Medulla oblongata (tissue), 1 donor: ENCODE measurements around the gene THOC7.

Source experiments
- DNase-seq: peaks from one replicate; pipeline ENCODE4 v3.0.0-alpha.2; 2015; ENCODE audit errors: extremely low spot score

The THOC7 gene

GRCh38 chr3:63878394-63879060 is 14.9 kb upstream of the THOC7 start:
- no peak for DNase-seq

- peak; percentile 21 for DNase-seq
Measured at GRCh38 chr3:63877737-63878393, 14.3 kb upstream of the THOC7 start.

GRCh38 chr3:63876260-63876659 is 12.7 kb upstream of the THOC7 start:
- DNase-seq, result no peak

- no peak for DNase-seq
Measured at GRCh38 chr3:63875510-63875909, 11.9 kb upstream of the THOC7 start.

GRCh38 chr3:63874769-63875168 is 11.2 kb upstream of the THOC7 start:
- no peak for DNase-seq

GRCh38 chr3:63872135-63872924 is 8.7 kb upstream of the THOC7 start:
- no peak for DNase-seq

- DNase-seq, result no peak
Measured at GRCh38 chr3:63870615-63871005, 7.0 kb upstream of the THOC7 start.

GRCh38 chr3:63869940-63870614 is 6.5 kb upstream of the THOC7 start:
- no peak for DNase-seq

- no peak for DNase-seq
Measured at GRCh38 chr3:63867225-63867624, 3.6 kb upstream of the THOC7 start.

- DNase-seq, result no peak
Measured at GRCh38 chr3:63864965-63865327, 1.3 kb upstream of the THOC7 start.

- peak; percentile 59 for DNase-seq
Measured at GRCh38 chr3:63864008-63864964, 681 bp upstream of the THOC7 start.

GRCh38 chr3:63862804-63863149 is 828 bp downstream of the THOC7 start:
- DNase-seq, result no peak

- no peak for DNase-seq
Measured at GRCh38 chr3:63861306-63861705, 2.3 kb downstream of the THOC7 start.

- no peak for DNase-seq
Measured at GRCh38 chr3:63860776-63861175, 2.8 kb downstream of the THOC7 start.

- no peak for DNase-seq
Measured at GRCh38 chr3:63857311-63857710, 6.3 kb downstream of the THOC7 start.

GRCh38 chr3:63855333-63855940 is 8.2 kb downstream of the THOC7 start:
- DNase-seq, result no peak

- no peak for DNase-seq
Measured at GRCh38 chr3:63853106-63853505, 10.5 kb downstream of the THOC7 start.

GRCh38 chr3:63851287-63851686 is 12.3 kb downstream of the THOC7 start:
- no peak for DNase-seq

GRCh38 chr3:63849175-63849574 is 14.4 kb downstream of the THOC7 start:
- no peak for DNase-seq

- no peak for DNase-seq
Measured at GRCh38 chr3:63847718-63848450, 15.7 kb downstream of the THOC7 start.
